ENCODE results near the gene CSTB.
A peak's percentile ranks its signal among the peaks of the same experiment; 100 is the strongest.
"Not testable (repeated sequence)": the region's sequence is repeated elsewhere in the genome, so short reads cannot be mapped to it uniquely, and the experiment has no call there.

The CSTB gene

GRCh38 chr21:43775795-43776430 lies at the start of gene CSTB:
Gene CSTB, minus strand, starts transcription at chr21:43776308. Its CDS starts 39 bp downstream, at chr21:43776269.
- DNase-seq: peak; percentile 81

GRCh38 chr21:43825242-43825935 lies 49.3 kb upstream of the CSTB start:
- no peak for DNase-seq

- DNase-seq: no peak
Observed at GRCh38 chr21:43824333-43825241, 48.5 kb upstream of the CSTB start.

GRCh38 chr21:43822741-43823140 lies 46.6 kb upstream of the CSTB start:
- not testable (repeated sequence) for DNase-seq

- DNase-seq: not testable (repeated sequence)
Observed at GRCh38 chr21:43822166-43822565, 46.1 kb upstream of the CSTB start.

GRCh38 chr21:43820466-43820865 lies 44.4 kb upstream of the CSTB start:
- no peak for DNase-seq

GRCh38 chr21:43819511-43820405 lies 43.6 kb upstream of the CSTB start:
- no peak for DNase-seq

GRCh38 chr21:43818685-43819084 lies 42.6 kb upstream of the CSTB start:
- no peak for DNase-seq

GRCh38 chr21:43817157-43818086 lies 41.3 kb upstream of the CSTB start:
- no peak for DNase-seq

- no peak for DNase-seq
Observed at GRCh38 chr21:43816611-43817071, 40.5 kb upstream of the CSTB start.

- no peak for DNase-seq
Observed at GRCh38 chr21:43815991-43816390, 39.9 kb upstream of the CSTB start.

- no peak for DNase-seq
Observed at GRCh38 chr21:43815107-43815613, 39.1 kb upstream of the CSTB start.

- no peak for DNase-seq
Observed at GRCh38 chr21:43814215-43815106, 38.4 kb upstream of the CSTB start.

GRCh38 chr21:43813656-43813980 lies 37.5 kb upstream of the CSTB start:
- no peak for DNase-seq

GRCh38 chr21:43812957-43813655 lies 37.0 kb upstream of the CSTB start:
- DNase-seq: no peak

GRCh38 chr21:43812139-43812821 lies 36.2 kb upstream of the CSTB start:
- DNase-seq: no peak

- no peak for DNase-seq
Observed at GRCh38 chr21:43811262-43812105, 35.4 kb upstream of the CSTB start.
